ENCODE data around the gene TAF5L.
"Not testable (repeated sequence)": the region's sequence is repeated elsewhere in the genome, so short reads cannot be mapped to it uniquely, and the experiment has no call there.

Gene TAF5L

GRCh38 chr1:229608590-229608989 is 17.3 kb downstream of the TAF5L start:
- no peak for TF ChIP-seq CTCF (IDR thresholded peaks at IDR 0.05; ENCODE audit: extremely low read depth, missing control alignments)
- DNase-seq (ENCODE audit: low spot score) = no peak

GRCh38 chr1:229607370-229607769 is 18.6 kb downstream of the TAF5L start:
- DNase-seq (ENCODE audit: low spot score) = no peak
- no peak for TF ChIP-seq CTCF (IDR thresholded peaks at IDR 0.05; ENCODE audit: extremely low read depth, missing control alignments)

- DNase-seq (ENCODE audit: low spot score) = no peak
Measured at GRCh38 chr1:229603371-229604005, 22.4 kb downstream of the TAF5L start.

GRCh38 chr1:229600229-229600628 is 25.7 kb downstream of the TAF5L start:
- DNase-seq (ENCODE audit: low spot score) = no peak
- no peak for TF ChIP-seq CTCF (IDR thresholded peaks at IDR 0.05; ENCODE audit: extremely low read depth, missing control alignments)

More at GRCh38 chr1:229603371-229604005, 22.4 kb downstream of the TAF5L start:
- TF ChIP-seq CTCF (IDR thresholded peaks at IDR 0.05; ENCODE audit: extremely low read depth, missing control alignments) = no peak

- TF ChIP-seq CTCF (IDR thresholded peaks at IDR 0.05; ENCODE audit: extremely low read depth, missing control alignments) = no peak
- DNase-seq (ENCODE audit: low spot score) = no peak
Measured at GRCh38 chr1:229599218-229599954, 26.5 kb downstream of the TAF5L start.

- no peak for TF ChIP-seq CTCF (IDR thresholded peaks at IDR 0.05; ENCODE audit: extremely low read depth, missing control alignments)
- no peak for DNase-seq (ENCODE audit: low spot score)
Measured at GRCh38 chr1:229597877-229598276, 28.0 kb downstream of the TAF5L start.

GRCh38 chr1:229596925-229597699 is 28.8 kb downstream of the TAF5L start:
- no peak for TF ChIP-seq CTCF (IDR thresholded peaks at IDR 0.05; ENCODE audit: extremely low read depth, missing control alignments)
- no peak for DNase-seq (ENCODE audit: low spot score)

- not testable (repeated sequence) for DNase-seq (ENCODE audit: low spot score)
Measured at GRCh38 chr1:229595876-229596275, 30.0 kb downstream of the TAF5L start.
